Measurements from ENCODE around the gene REXO1. TPM values are rescaled to one million over a fixed set of nuclear protein-coding genes. Genes with fewer than 3 reads are reported as not detected.

The REXO1 gene
- total and polyA plus RNA-seq, 2 experiments from 2014 or later, result 20.2 to 90.1 TPM

DNA sequence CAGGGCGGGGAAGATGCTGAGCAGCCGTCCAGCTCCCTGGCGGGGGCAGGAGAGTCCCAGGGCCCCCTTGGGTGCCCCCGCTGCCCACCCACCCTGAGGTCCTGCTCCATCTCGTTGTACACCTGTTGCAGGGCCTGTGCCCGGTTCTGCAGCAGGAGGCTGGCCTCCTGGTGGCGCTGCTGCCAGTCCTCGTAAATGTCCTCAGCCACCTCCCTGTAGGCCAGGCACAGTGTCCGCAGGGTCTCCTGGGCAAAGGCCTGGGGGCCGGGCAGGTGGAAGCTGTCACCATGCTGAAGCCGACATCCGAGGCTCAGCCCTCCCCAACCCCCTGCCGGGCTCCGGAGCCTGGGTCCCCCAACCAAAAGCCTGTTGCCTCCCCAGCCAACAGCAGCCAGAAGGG lies 56.4 kb downstream of the REXO1 start:
- ATAC-seq (no peak), DNase-seq (ENCODE audit: low spot score) (no peak)
- H3K27ac Mint-ChIP-seq, result no peak overlapping the region
- Histone ChIP-seq H4K20me1 (replicated peaks; ENCODE audit: insufficient read depth) (no peaks in the 10 kb centered on the region), H3K36me3 (ENCODE audit: insufficient read depth) (no peaks in the 10 kb centered on the region), H3K79me2 (replicated peaks; ENCODE audit: insufficient read depth) (no peaks in the 10 kb centered on the region), H3K27me3 (ENCODE audit: insufficient read depth) (peaks cover 18% of the 10 kb centered on the region), H2AFZ (no peak overlapping the region), H3F3A (replicated peaks; ENCODE audit: low read depth) (peaks cover 7% of the 10 kb centered on the region; the same call in 1 of the 2 replicates), H3K27ac (ENCODE audit: low read depth) (no peak overlapping the region), H3K4me2 (no peak overlapping the region), H3K9me2 (ENCODE audit: insufficient read depth) (no peaks in the 10 kb centered on the region), H3K4me1 (ENCODE audit: insufficient read depth) (peaks cover 11% of the 10 kb centered on the region; the same call in 1 of the 2 replicates), H3K4me3 (no peak overlapping the region)
- peaks cover 12% of the 10 kb centered on the region; the same call in 2 of the 3 replicates for H3K9me3 Mint-ChIP-seq
- H3K4me3 Mint-ChIP-seq, result no peak overlapping the region
- H3K27me3 Mint-ChIP-seq (ENCODE audit: insufficient read depth, low read depth, poor library complexity), result peaks cover 17% of the 10 kb centered on the region
- peaks cover 13% of the 10 kb centered on the region for H3K4me1 Mint-ChIP-seq
- no peaks in the 10 kb centered on the region for H3K36me3 Mint-ChIP-seq (ENCODE audit: low read depth)
- TF ChIP-seq, protein P1, sequence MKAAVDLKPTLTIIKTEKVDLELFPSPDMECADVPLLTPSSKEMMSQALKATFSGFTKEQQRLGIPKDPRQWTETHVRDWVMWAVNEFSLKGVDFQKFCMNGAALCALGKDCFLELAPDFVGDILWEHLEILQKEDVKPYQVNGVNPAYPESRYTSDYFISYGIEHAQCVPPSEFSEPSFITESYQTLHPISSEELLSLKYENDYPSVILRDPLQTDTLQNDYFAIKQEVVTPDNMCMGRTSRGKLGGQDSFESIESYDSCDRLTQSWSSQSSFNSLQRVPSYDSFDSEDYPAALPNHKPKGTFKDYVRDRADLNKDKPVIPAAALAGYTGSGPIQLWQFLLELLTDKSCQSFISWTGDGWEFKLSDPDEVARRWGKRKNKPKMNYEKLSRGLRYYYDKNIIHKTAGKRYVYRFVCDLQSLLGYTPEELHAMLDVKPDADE (IDR thresholded peaks at IDR 0.05), result no peak
- TF ChIP-seq CREB1 (CRISPR knock-in tag; IDR thresholded peaks at IDR 0.05; ENCODE audit: low read depth), result no peak
- TF ChIP-seq STAT1 (IDR thresholded peaks at IDR 0.05; ENCODE audit: unreplicated experiment), result no peak
- TF ChIP-seq, protein P2, sequence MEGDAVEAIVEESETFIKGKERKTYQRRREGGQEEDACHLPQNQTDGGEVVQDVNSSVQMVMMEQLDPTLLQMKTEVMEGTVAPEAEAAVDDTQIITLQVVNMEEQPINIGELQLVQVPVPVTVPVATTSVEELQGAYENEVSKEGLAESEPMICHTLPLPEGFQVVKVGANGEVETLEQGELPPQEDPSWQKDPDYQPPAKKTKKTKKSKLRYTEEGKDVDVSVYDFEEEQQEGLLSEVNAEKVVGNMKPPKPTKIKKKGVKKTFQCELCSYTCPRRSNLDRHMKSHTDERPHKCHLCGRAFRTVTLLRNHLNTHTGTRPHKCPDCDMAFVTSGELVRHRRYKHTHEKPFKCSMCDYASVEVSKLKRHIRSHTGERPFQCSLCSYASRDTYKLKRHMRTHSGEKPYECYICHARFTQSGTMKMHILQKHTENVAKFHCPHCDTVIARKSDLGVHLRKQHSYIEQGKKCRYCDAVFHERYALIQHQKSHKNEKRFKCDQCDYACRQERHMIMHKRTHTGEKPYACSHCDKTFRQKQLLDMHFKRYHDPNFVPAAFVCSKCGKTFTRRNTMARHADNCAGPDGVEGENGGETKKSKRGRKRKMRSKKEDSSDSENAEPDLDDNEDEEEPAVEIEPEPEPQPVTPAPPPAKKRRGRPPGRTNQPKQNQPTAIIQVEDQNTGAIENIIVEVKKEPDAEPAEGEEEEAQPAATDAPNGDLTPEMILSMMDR (conservative IDR thresholded peaks at IDR 0.05; ENCODE audit: low read depth in 2 of 2), result peak; percentile 28 to 59

DNA sequence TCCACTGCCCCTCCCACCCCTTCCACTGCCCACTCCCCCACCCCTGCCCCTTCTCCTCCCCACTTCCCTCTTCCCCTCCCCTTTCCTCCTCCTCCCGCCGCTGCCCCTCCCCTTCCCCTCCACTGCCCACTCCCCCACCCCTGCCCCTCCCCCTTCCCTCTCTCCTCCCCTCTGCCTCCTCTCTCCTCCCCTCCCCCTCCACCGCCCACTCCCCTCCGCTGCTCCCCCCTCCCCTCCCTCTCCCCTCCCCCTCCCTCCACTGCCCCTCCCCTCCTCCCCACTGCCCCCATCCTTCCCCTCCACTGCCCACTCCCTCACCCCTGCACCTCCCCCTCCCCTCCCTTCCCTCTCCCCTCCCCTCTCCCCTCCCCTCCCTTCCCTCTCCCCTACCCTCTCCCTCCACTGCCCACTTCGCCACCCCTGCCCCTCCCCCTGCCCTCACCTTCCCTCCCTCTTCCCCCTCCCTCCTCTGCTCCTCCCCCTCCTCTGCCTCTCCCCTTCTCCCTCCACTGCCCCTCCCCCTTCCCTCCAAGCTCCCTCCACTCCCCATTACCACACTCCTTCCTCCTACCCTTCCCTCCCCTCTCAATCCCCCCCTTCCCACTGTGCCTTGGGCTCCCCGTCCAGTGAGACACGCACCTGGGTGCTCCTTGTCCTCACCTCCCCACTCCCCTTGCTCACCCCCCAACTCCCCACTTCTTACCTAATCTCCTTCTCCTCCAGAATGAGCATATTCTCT lies 58.1 kb downstream of the REXO1 start:
- no peaks in the 10 kb centered on the region for H4K20me1 ChIP-seq (replicated peaks; ENCODE audit: insufficient read depth)
- H3K4me3 ChIP-seq, result peak overlapping the region; percentile 47
- peak overlapping the region; percentile 66; the same call in 1 of the 2 replicates for H3K4me2 ChIP-seq
- peaks cover 7% of the 10 kb centered on the region; the same call in 1 of the 2 replicates for H3F3A ChIP-seq (replicated peaks; ENCODE audit: low read depth)
- H3K27me3 Mint-ChIP-seq (ENCODE audit: insufficient read depth, low read depth, poor library complexity), result peaks cover 16% of the 10 kb centered on the region
- peak overlapping the region; percentile 50; the same call in 2 of the 3 replicates for H3K4me3 Mint-ChIP-seq
- H3K4me1 Mint-ChIP-seq, result peaks cover 8% of the 10 kb centered on the region
- H3K9me2 ChIP-seq (ENCODE audit: insufficient read depth), result no peaks in the 10 kb centered on the region
- DNase-seq (ENCODE audit: low spot score) (peak; percentile 80), ATAC-seq (no peak; the same call in 2 of the 3 replicates)
- H3K36me3 Mint-ChIP-seq (ENCODE audit: low read depth), result no peaks in the 10 kb centered on the region
- H2AFZ ChIP-seq, result no peak overlapping the region
- peak; percentile 32 for TF ChIP-seq EZH2 (IDR thresholded peaks at IDR 0.05; ENCODE audit: low read depth, unreplicated experiment)
- no peak for TF ChIP-seq POLR2AphosphoS5 (IDR thresholded peaks at IDR 0.05; ENCODE audit: low read depth)
- H3K79me2 ChIP-seq (replicated peaks; ENCODE audit: insufficient read depth), result no peaks in the 10 kb centered on the region
- H3K36me3 ChIP-seq (ENCODE audit: insufficient read depth), result no peaks in the 10 kb centered on the region
- no peak overlapping the region for H3K27ac Mint-ChIP-seq
- H3K4me1 ChIP-seq (ENCODE audit: insufficient read depth), result peaks cover 11% of the 10 kb centered on the region; the same call in 1 of the 2 replicates
- H3K27ac ChIP-seq (ENCODE audit: low read depth), result no peak overlapping the region
- H3K9me3 Mint-ChIP-seq, result peaks cover 12% of the 10 kb centered on the region; the same call in 2 of the 3 replicates
- peaks cover 18% of the 10 kb centered on the region for H3K27me3 ChIP-seq (ENCODE audit: insufficient read depth)
